GM12878 (cell line): ENCODE measurements around the gene ZBTB16. TPM values are rescaled to one million over a fixed set of nuclear protein-coding genes. Genes with fewer than 3 reads are reported as not detected.

Experiments
- ATAC-seq: fragments of 200-7000 bp; cut with Tn5 transposase; 3 replicates; pipeline ENCODE4 v1.9.1; 2020; ENCODE audit warnings: mild to moderate bottlenecking, moderate library complexity
- BruUV-seq: library from RNA; stranded (reverse); fragments of 400-500 nt; replicated peaks from 2 replicates; lab custom pipeline; 2021; lab: Mats Ljungman, UMichigan
- CTCF ChIA-PET: fragments of 300-600 bp; sonication (Branson Sonifier 250); formaldehyde crosslinking; extraction: SDS; loops from one replicate; lab custom pipeline; 2021; ENCODE audit warnings: inconsistent platforms; lab: Yijun Ruan, JAX
- POLR2A ChIA-PET: fragments of 350-600 bp; formaldehyde crosslinking; extraction: SDS; loops from one replicate; lab custom pipeline; 2021; ENCODE audit warnings: inconsistent platforms; lab: Charles Lee
- RAD21 ChIA-PET: fragments of 300-600 bp; sonication (Branson Sonifier 250); formaldehyde crosslinking; loops from one replicate; lab custom pipeline; 2023; ENCODE audit warnings: antibody characterized with exemption; ENCODE audit not compliant: unreplicated experiment; lab: Charles Lee
- SMC1A ChIA-PET: fragments of 300-600 bp; sonication (Branson Sonifier 250); formaldehyde crosslinking; loops from one replicate; lab custom pipeline; 2023; ENCODE audit not compliant: unreplicated experiment, uncharacterized antibody; lab: Charles Lee
- DNase-seq: peaks from one replicate; pipeline ENCODE4 v3.0.0-alpha.2; 2011; ENCODE audit warnings: low read depth, low spot score
- FAIRE-seq: peaks from 3 replicates; lab custom pipeline; 2011; peaks lifted over from hg19 to GRCh38; lab: Jason Lieb, UNC
- H2AFZ ChIP-seq: 2 replicates; pipeline ENCODE4 v1.6.0; 2011; ENCODE audit warnings: low read depth, low read length, control low read depth; ENCODE audit not compliant: control insufficient read depth
- H3K27ac ChIP-seq: 2 replicates; pipeline ENCODE4 v1.5.1; 2011; ENCODE audit warnings: control low read depth; ENCODE audit not compliant: control insufficient read depth, insufficient read depth
- H3K27me3 ChIP-seq, 2 experiments: replicated peaks in 1 of 2; 2 replicates each; pipeline versions ENCODE4 v1.6.0 to v1.6.1; 2011; ENCODE audit warnings: low read length in 1 of 2; ENCODE audit not compliant: control insufficient read depth in 2 of 2, insufficient read depth in 2 of 2
- H3K36me3 ChIP-seq, 2 experiments: 2 replicates each; pipeline ENCODE4 v1.5.1; 2011; ENCODE audit warnings: low read length in 1 of 2; ENCODE audit not compliant: control insufficient read depth in 2 of 2, insufficient read depth in 2 of 2
- H3K4me1 ChIP-seq: 2 replicates; pipeline ENCODE4 v1.6.1; 2011; ENCODE audit warnings: mild to moderate bottlenecking, low read length, moderate library complexity, mixed read lengths; ENCODE audit not compliant: control insufficient read depth, insufficient read depth
- H3K4me2 ChIP-seq: 2 replicates; pipeline ENCODE4 v1.6.0; 2011; ENCODE audit warnings: control low read depth; ENCODE audit not compliant: control insufficient read depth, insufficient read depth
- H3K4me3 ChIP-seq: fragments of 200-600 bp; sonication (generic); 2 replicates; pipeline ENCODE4 v1.5.1; 2016
- H3K79me2 ChIP-seq: 2 replicates; pipeline ENCODE4 v1.6.0; 2011; ENCODE audit warnings: low read length; ENCODE audit not compliant: control insufficient read depth, insufficient read depth
- H3K9ac ChIP-seq: 2 replicates; pipeline ENCODE4 v1.8.0; 2011; ENCODE audit warnings: low read length, control low read depth, mixed read lengths; ENCODE audit not compliant: control insufficient read depth, insufficient read depth
- H3K9me3 ChIP-seq: replicated peaks from 3 replicates; pipeline ENCODE4 v1.5.1; 2011; ENCODE audit warnings: mild to moderate bottlenecking, low read length; ENCODE audit not compliant: control insufficient read depth, insufficient read depth
- H4K20me1 ChIP-seq: 2 replicates; pipeline ENCODE4 v1.6.0; 2011; ENCODE audit not compliant: control insufficient read depth, insufficient read depth
- BACH1 ChIP-seq: fragments of 450-650 bp; IDR thresholded peaks from 2 replicates; pipeline ENCODE4 v1.6.1; 2017; ENCODE audit warnings: mild to moderate bottlenecking, borderline replicate concordance
- BRCA1 ChIP-seq: IDR thresholded peaks from 2 replicates; pipeline ENCODE4 v1.6.1; 2011; ENCODE audit warnings: low read depth, low read length, improper control_type of control experiment
- CBX5 ChIP-seq: sonication (generic); IDR thresholded peaks from 2 replicates; pipeline ENCODE4 v1.6.1; 2016; ENCODE audit warnings: low read depth, moderate library complexity, mild to moderate bottlenecking, inconsistent platforms
- CHD4 ChIP-seq: fragments of 200-600 bp; sonication (generic); IDR thresholded peaks from 2 replicates; pipeline ENCODE4 v1.6.1; 2016; ENCODE audit warnings: mild to moderate bottlenecking
- FOS ChIP-seq: IDR thresholded peaks from 3 replicates; pipeline ENCODE4 v1.6.1; 2011; ENCODE audit warnings: borderline replicate concordance; ENCODE audit not compliant: insufficient read length; ENCODE audit errors: extremely low read depth
- FOXM1 ChIP-seq: IDR thresholded peaks from 2 replicates; pipeline ENCODE4 v1.6.1; 2012; ENCODE audit warnings: low read depth, mild to moderate bottlenecking, inconsistent platforms, low read length, moderate library complexity
- KLF5 ChIP-seq: fragments of 450-650 bp; IDR thresholded peaks from 2 replicates; pipeline ENCODE4 v1.6.1; 2014; ENCODE audit warnings: mild to moderate bottlenecking; ENCODE audit not compliant: partially characterized antibody
- PAX8 ChIP-seq: fragments of 450-650 bp; IDR thresholded peaks from 2 replicates; pipeline ENCODE4 v1.6.1; 2017; ENCODE audit warnings: mild to moderate bottlenecking, moderate library complexity
- POLR2AphosphoS2 ChIP-seq: IDR thresholded peaks from 2 replicates; pipeline ENCODE4 v1.6.1; 2011; ENCODE audit warnings: low read depth, mild to moderate bottlenecking, low read length, improper control_type of control experiment, moderate library complexity
- RELA ChIP-seq: fragments of 450-650 bp; IDR thresholded peaks from 2 replicates; pipeline ENCODE4 v1.8.0; 2014; ENCODE audit warnings: borderline replicate concordance; ENCODE audit not compliant: partially characterized antibody
- SREBF2 ChIP-seq: IDR thresholded peaks from 2 replicates; pipeline ENCODE4 v1.6.1; 2012; ENCODE audit warnings: mild to moderate bottlenecking, low read length
- STAT1 ChIP-seq: fragments of 450-650 bp; conservative IDR thresholded peaks from 2 replicates; pipeline ENCODE4 v1.6.1; 2014; ENCODE audit warnings: antibody characterized with exemption, mild to moderate bottlenecking
- SUPT20H ChIP-seq: IDR thresholded peaks from 2 replicates; pipeline ENCODE4 v1.6.1; 2011; ENCODE audit warnings: low read depth, mild to moderate bottlenecking, low read length, moderate library complexity, borderline replicate concordance; ENCODE audit not compliant: control insufficient read depth
- TCF3 ChIP-seq: IDR thresholded peaks from 2 replicates; pipeline ENCODE4 v1.6.1; 2012; ENCODE audit warnings: low read depth, mild to moderate bottlenecking, low read length, borderline replicate concordance; ENCODE audit not compliant: insufficient read depth
- USF1 ChIP-seq: IDR thresholded peaks from 2 replicates; pipeline ENCODE4 v1.6.1; 2011; ENCODE audit warnings: borderline replicate concordance, low read depth, mild to moderate bottlenecking, moderate library complexity, mixed read lengths, low read length; ENCODE audit not compliant: insufficient read depth; ENCODE audit errors: extremely low read length
- WGBS: methylation state at CpG from one replicate; pipeline ENCODE4 v1.1.6; 2016; ENCODE audit warnings: low lambda C conversion rate; ENCODE audit not compliant: insufficient replicate concordance, insufficient coverage; ENCODE audit errors: missing lambda C conversion rate; 5-methylcytosine and 5-hydroxymethylcytosine counted together
- in situ Hi-C: fragments of 300-500 bp; cut with MboI; formaldehyde crosslinking; loops from 9 replicates; pipeline ENCODE4 v1.14.3; 2018; ENCODE audit warnings: mixed read lengths
- intact Hi-C: fragments of 100-400 bp; cut with micrococcal nuclease; formaldehyde crosslinking; loops from one replicate; pipeline ENCODE4 v1.14.2; 2022; ENCODE audit not compliant: unreplicated experiment
- polyA plus RNA-seq, 11 experiments: library from polyadenylated mRNA; depleted of rRNA in 4 of 11; unstranded in 6 of 11; stranded (reverse) in 5 of 11; fragments of >200 nt; fragmentation: Nextera tagmentation in 4 of 11; fragmentation: Illumina TruSeq in 1 of 11; extraction: Ambion mirVana in 4 of 11; extraction: Trizol in 1 of 11; gene quantifications; 1 replicate in 1 of 11; 2 replicates in 10 of 11; pipeline versions ENCODE4 v1.2.1 to v1.2.3, GENCODE V29; 2011 to 2016; ENCODE audit warnings: inconsistent platforms in 2 of 11, missing spikeins in 2 of 11, low read depth in 1 of 11
- total RNA-seq, 4 experiments: library from RNA; depleted of rRNA in 3 of 4; stranded (reverse); fragments of >200 nt in 3 of 4; fragmentation: Illumina TruSeq in 1 of 4; extraction: Trizol in 1 of 4; gene quantifications; 2 replicates each; pipeline versions ENCODE4 v1.2.1 to v1.2.3, GENCODE V29; 2013 to 2021
- TF ChIP-seq, protein P1 (sequence below): fragments of 450-650 bp; IDR thresholded peaks from 2 replicates; pipeline ENCODE4 v1.6.1; 2017; ENCODE audit warnings: low read depth, mild to moderate bottlenecking, moderate library complexity
- TF ChIP-seq, protein P2 (sequence below): fragments of 450-650 bp; IDR thresholded peaks from 2 replicates; pipeline ENCODE4 v1.6.1; 2017; ENCODE audit warnings: mild to moderate bottlenecking

ZBTB16 gene
- total and polyA plus RNA-seq, 10 of the 15 experiments (the other 5 are each of a cell fraction or from before 2014, with no cell fraction given), result 0.38 TPM; not detected in 9

DNA sequence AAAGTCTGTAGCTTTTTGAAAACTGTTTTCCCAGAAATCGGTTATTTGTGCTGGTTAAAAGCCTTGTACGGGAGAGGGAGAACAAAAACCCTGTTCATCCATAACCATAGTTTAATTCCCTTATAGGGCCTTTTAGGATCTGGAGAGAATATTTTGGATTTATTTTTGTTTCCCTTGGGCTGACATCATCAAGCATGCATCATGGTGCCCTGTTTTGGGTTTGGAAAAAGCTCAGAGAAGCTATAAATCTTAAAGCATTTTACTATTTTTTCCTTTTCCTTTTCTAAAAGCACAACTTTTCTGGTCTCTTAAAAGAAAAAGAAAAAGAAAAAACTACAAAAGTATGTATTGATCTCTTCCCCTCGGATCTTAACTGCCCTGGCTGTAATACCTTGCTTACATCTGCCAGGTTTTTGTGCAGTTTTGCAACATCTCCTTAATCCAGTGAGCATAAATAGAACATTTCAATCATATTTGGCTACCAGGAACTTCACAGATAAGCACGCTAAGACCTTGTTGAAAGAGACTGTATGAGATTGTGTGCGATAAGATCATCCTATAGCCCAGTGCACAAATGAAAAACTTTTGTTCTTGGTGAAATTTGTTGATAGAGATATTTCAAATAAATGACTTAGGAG is 88.0 kb downstream of the ZBTB16 start:
- Histone ChIP-seq H3K9ac (no peak overlapping the region), H3K4me2 (no peak overlapping the region), H3K79me2 (no peaks in the 10 kb centered on the region), H4K20me1 (no peaks in the 10 kb centered on the region), H3K27me3 (peaks cover 0 to 2% of the 10 kb centered on the region in 2 experiments; a peak in 3 of 4 replicates), H3K4me1 (no peaks in the 10 kb centered on the region), H3K4me3 (no peak overlapping the region), H3K9me3 (no peaks in the 10 kb centered on the region), H2AFZ (no peak overlapping the region), H3K36me3 (no peaks in the 10 kb centered on the region), H3K27ac (no peak overlapping the region)
- ATAC-seq (no peak), DNase-seq (no peak), FAIRE-seq (no peak)
- in situ Hi-C loops, result no loop called here
- ChIA-PET POLR2A (no interaction called here), CTCF (no interaction called here), SMC1A (no interaction called here), RAD21 (no interaction called here)
- intact Hi-C loops, result no loop called here
- 7% methylated on average over 5 of the region's 5 CpGs for WGBS
- BruUV-seq, result no TSS peak
- TF ChIP-seq BRCA1 (no peak), KLF5 (no peak), PAX8 (no peak), USF1 (no peak), CHD4 (no peak), RELA (no peak), TCF3 (no peak), FOS (no peak), SREBF2 (no peak), FOXM1 (no peak), POLR2AphosphoS2 (no peak), CBX5 (no peak), SUPT20H (no peak), STAT1 (no peak), BACH1 (no peak)
- TF ChIP-seq, protein P1, sequence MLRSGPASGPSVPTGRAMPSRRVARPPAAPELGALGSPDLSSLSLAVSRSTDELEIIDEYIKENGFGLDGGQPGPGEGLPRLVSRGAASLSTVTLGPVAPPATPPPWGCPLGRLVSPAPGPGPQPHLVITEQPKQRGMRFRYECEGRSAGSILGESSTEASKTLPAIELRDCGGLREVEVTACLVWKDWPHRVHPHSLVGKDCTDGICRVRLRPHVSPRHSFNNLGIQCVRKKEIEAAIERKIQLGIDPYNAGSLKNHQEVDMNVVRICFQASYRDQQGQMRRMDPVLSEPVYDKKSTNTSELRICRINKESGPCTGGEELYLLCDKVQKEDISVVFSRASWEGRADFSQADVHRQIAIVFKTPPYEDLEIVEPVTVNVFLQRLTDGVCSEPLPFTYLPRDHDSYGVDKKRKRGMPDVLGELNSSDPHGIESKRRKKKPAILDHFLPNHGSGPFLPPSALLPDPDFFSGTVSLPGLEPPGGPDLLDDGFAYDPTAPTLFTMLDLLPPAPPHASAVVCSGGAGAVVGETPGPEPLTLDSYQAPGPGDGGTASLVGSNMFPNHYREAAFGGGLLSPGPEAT, result no peak
- TF ChIP-seq, protein P2, sequence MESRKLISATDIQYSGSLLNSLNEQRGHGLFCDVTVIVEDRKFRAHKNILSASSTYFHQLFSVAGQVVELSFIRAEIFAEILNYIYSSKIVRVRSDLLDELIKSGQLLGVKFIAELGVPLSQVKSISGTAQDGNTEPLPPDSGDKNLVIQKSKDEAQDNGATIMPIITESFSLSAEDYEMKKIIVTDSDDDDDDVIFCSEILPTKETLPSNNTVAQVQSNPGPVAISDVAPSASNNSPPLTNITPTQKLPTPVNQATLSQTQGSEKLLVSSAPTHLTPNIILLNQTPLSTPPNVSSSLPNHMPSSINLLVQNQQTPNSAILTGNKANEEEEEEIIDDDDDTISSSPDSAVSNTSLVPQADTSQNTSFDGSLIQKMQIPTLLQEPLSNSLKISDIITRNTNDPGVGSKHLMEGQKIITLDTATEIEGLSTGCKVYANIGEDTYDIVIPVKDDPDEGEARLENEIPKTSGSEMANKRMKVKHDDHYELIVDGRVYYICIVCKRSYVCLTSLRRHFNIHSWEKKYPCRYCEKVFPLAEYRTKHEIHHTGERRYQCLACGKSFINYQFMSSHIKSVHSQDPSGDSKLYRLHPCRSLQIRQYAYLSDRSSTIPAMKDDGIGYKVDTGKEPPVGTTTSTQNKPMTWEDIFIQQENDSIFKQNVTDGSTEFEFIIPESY, result no peak
